Neutrophil (primary cell): ENCODE results near the gene LRRC18.

Experiments used
- H3K27ac ChIP-seq: fragments of 200-600 bp; sonication (generic); 2 replicates; pipeline ENCODE4 v1.5.1; 2016; ENCODE audit warnings: mild to moderate bottlenecking, moderate library complexity
- H3K27me3 ChIP-seq: fragments of 200-600 bp; sonication (generic); 2 replicates; pipeline ENCODE4 v1.6.0; 2016; ENCODE audit warnings: mild to moderate bottlenecking
- H3K36me3 ChIP-seq: fragments of 200-600 bp; sonication (generic); 2 replicates; pipeline ENCODE4 v1.5.1; 2017
- H3K4me1 ChIP-seq, 2 experiments: fragments of 200-600 bp in 1 of 2; sonication (generic) in 1 of 2; 1 replicate in 1 of 2; 2 replicates in 1 of 2; pipeline versions ENCODE4 v1.5.1 to v1.6.1; 2013 to 2016; ENCODE audit warnings: low read depth in 1 of 2, low read length in 1 of 2, mild to moderate bottlenecking in 1 of 2, moderate library complexity in 1 of 2; ENCODE audit not compliant: control insufficient read depth in 1 of 2, insufficient read depth in 1 of 2
- H3K4me3 ChIP-seq, 2 experiments: fragments of 200-600 bp in 1 of 2; sonication (generic) in 1 of 2; 1 replicate in 1 of 2; 2 replicates in 1 of 2; pipeline ENCODE4 v1.5.1; 2013 to 2016; ENCODE audit warnings: low read depth in 1 of 2, low read length in 1 of 2, mild to moderate bottlenecking in 1 of 2, moderate library complexity in 1 of 2
- H3K9me3 ChIP-seq: fragments of 200-600 bp; sonication (generic); 2 replicates; pipeline ENCODE4 v1.5.1; 2016
- CTCF ChIP-seq: fragments of 200-600 bp; sonication (generic); IDR thresholded peaks from 2 replicates; pipeline ENCODE4 v1.5.1; 2016; ENCODE audit warnings: antibody characterized with exemption

LRRC18 gene

GRCh38 chr10:48900371-48900801, 39.3 kb downstream of the LRRC18 start:
- no peak overlapping the region for H3K4me3 ChIP-seq
- H3K36me3 ChIP-seq, result peaks cover 99% of the 10 kb centered on the region
- no peaks in the 10 kb centered on the region for H3K4me1 ChIP-seq
- H3K27ac ChIP-seq, result no peak overlapping the region
- no peaks in the 10 kb centered on the region for H3K9me3 ChIP-seq
- TF ChIP-seq CTCF, result no peak
- no peaks in the 10 kb centered on the region for H3K27me3 ChIP-seq

DNA sequence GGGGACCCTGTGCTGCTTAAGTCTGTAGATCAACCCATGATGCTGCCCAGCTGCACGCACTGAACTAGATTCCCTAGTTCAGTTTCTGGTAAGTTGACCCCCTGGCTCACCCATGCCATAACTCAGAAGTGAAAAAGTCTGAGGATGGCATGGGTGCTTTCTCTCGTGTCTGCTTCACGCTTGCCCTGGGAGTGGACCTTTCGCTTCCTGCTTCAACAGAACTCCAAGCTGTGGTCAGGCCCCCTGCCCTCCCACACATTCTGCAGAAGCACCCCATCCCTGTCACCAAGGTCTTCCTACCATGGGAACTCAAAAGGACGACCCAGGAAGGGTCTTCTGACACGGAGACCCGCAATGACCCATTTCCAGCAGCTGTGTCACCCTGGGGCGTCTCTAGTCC, 39.9 kb downstream of the LRRC18 start:
- Histone ChIP-seq H3K4me3 (no peak overlapping the region), H3K4me1 (no peaks in the 10 kb centered on the region), H3K36me3 (peaks cover 99% of the 10 kb centered on the region), H3K9me3 (no peaks in the 10 kb centered on the region), H3K27me3 (no peaks in the 10 kb centered on the region), H3K27ac (no peak overlapping the region)
- no peak for TF ChIP-seq CTCF

DNA sequence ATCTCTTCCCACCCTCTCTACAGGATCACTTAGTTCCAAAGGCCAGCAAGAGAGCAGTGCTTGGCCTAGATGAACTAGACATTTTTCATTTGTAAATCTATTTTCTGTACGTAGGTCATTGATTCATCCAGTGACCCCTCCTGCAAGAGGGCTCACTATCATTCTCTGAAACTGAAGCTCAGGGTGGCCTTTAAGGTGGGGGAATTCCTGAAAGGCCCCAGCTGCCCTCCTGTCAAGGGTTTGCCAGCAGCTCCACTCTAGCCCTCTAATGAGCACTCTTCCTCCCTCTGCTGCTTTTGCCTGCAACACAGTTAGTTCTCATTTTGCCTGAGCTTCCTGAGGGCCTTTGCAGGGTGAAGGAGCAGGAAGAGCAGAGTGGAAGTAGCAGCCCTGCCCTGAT, 41.2 kb downstream of the LRRC18 start:
- Histone ChIP-seq H3K9me3 (no peaks in the 10 kb centered on the region), H3K4me3 (no peak overlapping the region), H3K27ac (no peak overlapping the region), H3K4me1 (no peaks in the 10 kb centered on the region), H3K36me3 (peaks cover 99% of the 10 kb centered on the region), H3K27me3 (no peaks in the 10 kb centered on the region)
- no peak for TF ChIP-seq CTCF

DNA sequence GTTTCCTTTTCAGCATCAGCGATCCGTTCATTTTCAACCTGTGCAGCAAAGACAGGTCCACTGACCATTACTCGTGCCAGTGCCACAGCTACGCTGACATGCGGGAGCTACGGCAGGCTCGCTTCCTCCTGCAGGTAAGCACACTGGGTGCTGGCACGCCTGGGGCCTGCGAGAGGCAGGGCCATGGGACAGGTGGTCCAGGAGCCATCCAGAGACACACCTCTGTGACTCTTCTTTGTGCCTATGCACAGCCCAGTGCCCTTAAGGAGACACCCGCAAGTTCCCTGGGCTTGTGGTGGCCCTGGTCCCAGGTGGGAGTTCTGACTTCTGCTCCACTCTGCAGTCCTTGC, 42.2 kb downstream of the LRRC18 start:
- H3K36me3 ChIP-seq, result peaks cover 99% of the 10 kb centered on the region
- H3K27ac ChIP-seq, result no peak overlapping the region
- no peaks in the 10 kb centered on the region for H3K9me3 ChIP-seq
- TF ChIP-seq CTCF, result no peak
- no peaks in the 10 kb centered on the region for H3K27me3 ChIP-seq
- no peak overlapping the region for H3K4me3 ChIP-seq
- no peaks in the 10 kb centered on the region for H3K4me1 ChIP-seq

DNA sequence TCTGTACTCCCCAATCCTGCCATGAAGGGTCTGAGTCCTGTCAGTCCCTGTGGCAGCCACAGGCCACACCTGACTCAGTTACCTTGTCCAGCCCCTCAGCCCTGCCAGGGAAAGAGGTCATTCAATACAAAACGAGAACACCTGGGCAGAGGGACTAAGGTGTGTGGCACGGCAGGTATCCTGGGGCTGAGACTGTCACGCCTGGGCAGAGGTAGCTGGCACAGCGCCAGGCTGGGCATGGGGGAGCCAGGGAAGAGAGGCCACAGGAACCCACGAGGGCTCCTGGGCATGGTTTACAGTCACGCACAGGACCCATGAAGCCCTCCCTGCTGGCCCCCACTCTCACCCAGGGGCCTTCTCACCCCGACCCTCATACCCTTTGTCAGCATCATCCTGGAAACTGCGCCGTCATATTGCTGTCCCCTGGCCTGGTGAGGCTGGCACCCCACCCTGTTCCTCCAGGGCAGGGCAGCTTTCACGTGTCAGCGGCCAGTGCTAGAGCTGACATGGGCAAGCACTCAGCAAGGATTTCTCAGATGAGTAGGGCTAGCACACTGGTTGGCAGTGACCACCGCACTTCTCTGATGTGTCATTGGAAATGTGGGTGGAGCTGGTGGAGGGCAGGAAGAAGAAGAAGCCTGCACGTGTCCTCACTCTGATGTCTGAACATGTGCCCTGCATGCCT, 42.7 kb downstream of the LRRC18 start:
- Histone ChIP-seq H3K27me3 (no peaks in the 10 kb centered on the region), H3K27ac (no peak overlapping the region), H3K36me3 (peaks cover 100% of the 10 kb centered on the region), H3K4me1 (no peaks in the 10 kb centered on the region), H3K9me3 (no peaks in the 10 kb centered on the region), H3K4me3 (no peak overlapping the region)
- no peak for TF ChIP-seq CTCF
